K562 (cell line): ENCODE measurements around the gene EXOC3.

Experiments used
- CEBPB ChIP-seq: fragments of 450-650 bp; IDR thresholded peaks from 2 replicates; pipeline ENCODE4 v1.6.1; 2016; ENCODE audit warnings: missing genetic modification characterization, missing compliant biosample characterization
- MED1 ChIP-seq: sonication (generic); formaldehyde crosslinking; IDR thresholded peaks from 2 replicates; pipeline ENCODE4 v1.8.1; 2023; ENCODE audit warnings: missing genetic modification reagents, borderline replicate concordance
- SMARCC2 ChIP-seq: fragments of 450-650 bp; IDR thresholded peaks from 2 replicates; pipeline ENCODE4 v1.6.1; 2017; ENCODE audit warnings: antibody characterized with exemption, moderate library complexity, mild to moderate bottlenecking, low read depth
- TCF7L2 ChIP-seq: fragments of 150-350 bp; IDR thresholded peaks from 2 replicates; pipeline ENCODE4 v1.6.1; 2016; ENCODE audit warnings: low read depth, mild to moderate bottlenecking, low read length, moderate library complexity
- XRCC3 ChIP-seq: fragments of 450-650 bp; IDR thresholded peaks from 2 replicates; pipeline ENCODE4 v1.6.1; 2017; ENCODE audit warnings: mild to moderate bottlenecking, moderate library complexity
- ZBED1 ChIP-seq: IDR thresholded peaks from 2 replicates; pipeline ENCODE4 v1.6.1; 2014
- TF ChIP-seq, protein P1 (sequence below), 3 experiments: IDR thresholded peaks in 2 of 3; conservative IDR thresholded peaks in 1 of 3; 2 replicates each; pipeline ENCODE4 v1.5.1; 2011 to 2012; ENCODE audit warnings: low read length in 3 of 3, mild to moderate bottlenecking in 3 of 3, control low read depth in 2 of 3, improper control_type of control experiment in 1 of 3, inconsistent platforms in 1 of 3, low read depth in 1 of 3, mixed read lengths in 1 of 3, moderate library complexity in 1 of 3; ENCODE audit not compliant: insufficient read depth in 2 of 3
- TF ChIP-seq, protein P2 (sequence below): fragments of 250-450 bp; sonication (Bioruptor Pico); IDR thresholded peaks from 2 replicates; pipeline ENCODE4 v1.4.0; 2020; ENCODE audit warnings: borderline replicate concordance

DNA sequence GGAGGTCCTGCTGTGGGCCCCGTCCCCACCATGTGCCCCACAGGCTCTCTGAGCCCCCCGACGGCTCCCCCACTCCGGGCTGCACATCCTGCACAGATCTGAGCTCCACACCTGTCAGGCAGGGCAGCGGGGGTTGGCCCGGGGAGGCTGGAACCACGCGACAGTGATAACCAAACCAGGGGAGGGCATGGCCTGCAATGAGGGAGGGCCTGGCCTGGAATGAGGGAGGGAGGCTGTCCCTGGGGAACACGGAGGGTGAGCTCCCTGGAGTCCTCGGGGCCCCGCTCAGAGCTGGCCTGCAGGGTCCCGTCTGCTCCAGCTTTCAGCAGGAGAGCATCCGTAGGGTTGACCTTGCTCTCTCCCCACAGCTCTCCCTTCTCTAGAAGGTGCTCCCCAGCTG lies 50.8 kb downstream of the EXOC3 start:
- TF ChIP-seq, protein P1, sequence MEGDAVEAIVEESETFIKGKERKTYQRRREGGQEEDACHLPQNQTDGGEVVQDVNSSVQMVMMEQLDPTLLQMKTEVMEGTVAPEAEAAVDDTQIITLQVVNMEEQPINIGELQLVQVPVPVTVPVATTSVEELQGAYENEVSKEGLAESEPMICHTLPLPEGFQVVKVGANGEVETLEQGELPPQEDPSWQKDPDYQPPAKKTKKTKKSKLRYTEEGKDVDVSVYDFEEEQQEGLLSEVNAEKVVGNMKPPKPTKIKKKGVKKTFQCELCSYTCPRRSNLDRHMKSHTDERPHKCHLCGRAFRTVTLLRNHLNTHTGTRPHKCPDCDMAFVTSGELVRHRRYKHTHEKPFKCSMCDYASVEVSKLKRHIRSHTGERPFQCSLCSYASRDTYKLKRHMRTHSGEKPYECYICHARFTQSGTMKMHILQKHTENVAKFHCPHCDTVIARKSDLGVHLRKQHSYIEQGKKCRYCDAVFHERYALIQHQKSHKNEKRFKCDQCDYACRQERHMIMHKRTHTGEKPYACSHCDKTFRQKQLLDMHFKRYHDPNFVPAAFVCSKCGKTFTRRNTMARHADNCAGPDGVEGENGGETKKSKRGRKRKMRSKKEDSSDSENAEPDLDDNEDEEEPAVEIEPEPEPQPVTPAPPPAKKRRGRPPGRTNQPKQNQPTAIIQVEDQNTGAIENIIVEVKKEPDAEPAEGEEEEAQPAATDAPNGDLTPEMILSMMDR (IDR thresholded peaks at IDR 0.05 in 2 of 3, conservative IDR thresholded peaks at IDR 0.05 in 1 of 3; ENCODE audit: insufficient read depth in 2 of 3, low read depth in 1 of 3, low read length in 3 of 3): no peak
- TF ChIP-seq ZBED1 (no peak), SMARCC2 (no peak), TCF7L2 (no peak), MED1 (CRISPR knock-in tag) (no peak), CEBPB (no peak), XRCC3 (no peak)
- TF ChIP-seq, protein P2, sequence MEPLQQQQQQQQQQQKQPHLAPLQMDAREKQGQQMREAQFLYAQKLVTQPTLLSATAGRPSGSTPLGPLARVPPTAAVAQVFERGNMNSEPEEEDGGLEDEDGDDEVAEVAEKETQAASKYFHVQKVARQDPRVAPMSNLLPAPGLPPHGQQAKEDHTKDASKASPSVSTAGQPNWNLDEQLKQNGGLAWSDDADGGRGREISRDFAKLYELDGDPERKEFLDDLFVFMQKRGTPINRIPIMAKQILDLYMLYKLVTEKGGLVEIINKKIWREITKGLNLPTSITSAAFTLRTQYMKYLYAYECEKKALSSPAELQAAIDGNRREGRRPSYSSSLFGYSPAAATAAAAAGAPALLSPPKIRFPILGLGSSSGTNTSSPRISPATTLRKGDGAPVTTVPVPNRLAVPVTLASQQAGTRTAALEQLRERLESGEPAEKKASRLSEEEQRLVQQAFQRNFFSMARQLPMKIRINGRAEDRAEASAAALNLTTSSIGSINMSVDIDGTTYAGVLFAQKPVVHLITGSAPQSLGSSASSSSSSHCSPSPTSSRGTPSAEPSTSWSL (CRISPR knock-in tag): no peak
